GM21367 (cell line): ENCODE measurements around the gene STRN3.
"Not testable (repeated sequence)": the region's sequence is repeated elsewhere in the genome, so short reads cannot be mapped to it uniquely, and the experiment has no call there.

Source experiments
- ATAC-seq: cut with Tn5 transposase; IDR thresholded peaks from one replicate; pipeline ENCODE4 v1.9.1; 2021; ENCODE audit not compliant: unreplicated experiment

STRN3 gene

DNA sequence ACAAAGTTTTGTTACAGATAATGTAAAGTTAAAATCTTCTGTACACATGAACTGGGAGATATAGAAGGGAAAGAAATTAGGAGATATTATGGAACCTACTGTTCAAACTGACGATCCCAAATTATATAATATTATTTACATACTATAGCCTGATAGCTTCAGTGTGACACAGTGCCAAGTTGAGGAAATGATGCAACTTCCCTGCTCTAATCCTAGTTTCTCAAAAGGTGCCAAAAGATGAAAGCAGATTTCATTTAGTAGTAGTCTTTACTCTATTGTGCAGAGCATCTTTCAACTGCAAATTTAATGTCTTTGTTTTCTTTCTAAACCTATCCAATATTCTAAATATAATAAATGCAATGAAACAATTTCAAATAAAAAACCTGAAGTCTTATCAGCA is 104.9 kb downstream of the STRN3 start:
- ATAC-seq: no peak

DNA sequence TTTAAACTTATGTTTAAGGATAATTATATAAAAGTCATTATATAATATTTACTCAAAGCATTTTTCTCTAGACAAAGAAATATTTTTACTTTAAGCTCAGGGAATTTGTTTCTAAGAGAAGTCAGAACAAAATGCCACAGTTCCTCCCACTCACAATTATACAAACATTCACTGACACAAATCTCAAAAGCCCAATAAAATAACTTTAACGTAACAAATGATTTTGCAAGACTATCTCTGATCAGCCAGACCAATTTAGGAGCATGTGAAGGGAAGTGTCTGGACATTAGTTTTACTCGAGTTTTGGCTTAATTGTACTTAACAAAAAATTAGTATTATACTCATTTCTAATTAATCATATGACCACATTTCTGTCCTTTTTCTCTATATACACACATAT is 110.6 kb downstream of the STRN3 start:
- ATAC-seq: no peak

DNA sequence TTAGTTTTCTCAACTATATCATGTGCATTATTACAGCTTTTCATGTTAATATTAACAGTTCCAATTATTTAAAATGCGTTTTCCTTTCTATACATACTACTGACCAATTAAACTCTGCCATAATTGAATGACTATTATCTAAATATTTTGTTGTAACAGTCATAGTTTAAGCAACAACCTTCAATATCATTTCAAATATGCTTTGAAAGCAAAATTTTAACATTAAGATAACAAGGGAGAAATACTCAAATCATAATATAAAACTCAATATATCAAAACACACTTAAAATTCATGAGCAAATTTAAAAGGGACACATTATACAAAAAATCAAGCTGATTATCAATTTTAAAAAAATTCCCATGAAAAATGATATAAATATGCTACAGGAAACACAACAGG is 111.4 kb downstream of the STRN3 start:
- no peak for ATAC-seq

DNA sequence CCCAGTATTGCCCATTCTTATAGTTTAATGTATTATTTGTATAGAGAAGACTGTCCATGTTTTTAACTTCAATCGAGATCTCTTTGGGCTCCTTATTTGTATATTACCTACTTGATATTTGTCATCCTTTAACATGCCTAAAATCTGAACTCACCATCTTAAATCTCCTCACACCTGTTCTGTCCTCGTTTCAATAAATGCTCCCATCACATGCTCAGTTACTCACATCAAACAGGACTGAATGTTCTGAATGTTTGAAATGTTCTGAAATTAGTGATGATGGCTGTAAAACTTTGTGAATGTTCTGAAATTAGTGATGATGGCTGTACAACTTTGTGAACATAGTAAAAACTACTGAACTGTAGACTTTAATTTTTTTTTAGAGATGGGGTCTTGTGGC is 117.4 kb downstream of the STRN3 start:
- ATAC-seq: no peak

DNA sequence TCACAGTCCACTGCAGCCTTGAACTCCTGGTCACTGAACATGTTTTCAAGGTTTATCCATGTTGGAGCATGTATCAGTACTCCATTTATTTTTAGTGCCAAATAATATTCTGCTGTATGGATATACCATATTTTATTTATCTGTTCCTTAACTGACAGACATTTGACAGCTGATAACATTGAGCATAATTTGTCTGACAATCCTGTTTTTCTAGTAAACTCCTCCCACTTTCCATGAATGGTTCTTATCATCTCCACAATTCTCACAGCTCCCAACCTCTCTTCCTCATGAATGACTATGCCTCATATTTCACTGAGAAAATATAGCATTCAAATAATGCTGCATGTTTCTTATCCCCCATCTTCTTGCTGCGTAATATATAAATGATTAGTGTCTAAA is 118.5 kb downstream of the STRN3 start:
- ATAC-seq: no peak

DNA sequence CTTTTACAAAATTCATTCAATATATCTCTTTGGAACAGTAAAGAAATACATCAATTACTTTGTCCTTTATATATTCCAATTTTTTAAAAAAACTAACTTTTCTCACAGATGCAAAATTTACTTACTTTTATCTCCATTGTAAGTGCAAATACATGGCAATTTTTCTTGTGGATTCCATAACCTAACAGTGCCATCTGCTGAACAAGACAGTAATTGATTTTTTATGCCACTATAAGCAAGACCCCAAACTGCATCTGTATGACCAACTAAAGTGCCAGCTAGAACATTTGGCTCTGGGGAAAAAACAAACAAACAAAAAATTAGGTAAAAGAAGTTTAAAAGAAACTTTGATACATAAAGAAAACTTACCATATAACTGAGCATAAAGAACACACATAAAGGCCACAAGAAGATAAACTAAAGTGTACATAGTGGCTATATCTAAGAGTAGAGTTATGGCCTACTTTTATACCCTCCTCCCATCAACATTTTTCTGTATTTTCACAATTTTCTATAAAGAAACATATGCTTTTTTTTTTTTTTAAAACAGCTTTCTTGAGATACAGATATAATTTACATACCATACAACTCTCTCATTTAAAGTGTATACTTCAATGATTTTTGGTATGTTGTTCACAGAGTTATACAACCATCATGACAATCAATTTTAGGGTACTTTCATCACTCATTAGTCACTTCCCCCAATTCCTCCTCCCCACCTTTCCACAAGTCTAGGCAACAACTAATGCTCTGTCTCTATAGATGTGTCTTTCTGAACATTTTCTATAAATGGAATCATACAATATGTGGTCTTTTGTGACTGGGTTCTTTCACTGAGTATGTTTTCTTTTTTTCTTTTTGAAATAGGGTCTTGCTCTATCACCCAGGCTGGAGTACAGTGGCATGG is 119.2 kb downstream of the STRN3 start:
- no peak for ATAC-seq

DNA sequence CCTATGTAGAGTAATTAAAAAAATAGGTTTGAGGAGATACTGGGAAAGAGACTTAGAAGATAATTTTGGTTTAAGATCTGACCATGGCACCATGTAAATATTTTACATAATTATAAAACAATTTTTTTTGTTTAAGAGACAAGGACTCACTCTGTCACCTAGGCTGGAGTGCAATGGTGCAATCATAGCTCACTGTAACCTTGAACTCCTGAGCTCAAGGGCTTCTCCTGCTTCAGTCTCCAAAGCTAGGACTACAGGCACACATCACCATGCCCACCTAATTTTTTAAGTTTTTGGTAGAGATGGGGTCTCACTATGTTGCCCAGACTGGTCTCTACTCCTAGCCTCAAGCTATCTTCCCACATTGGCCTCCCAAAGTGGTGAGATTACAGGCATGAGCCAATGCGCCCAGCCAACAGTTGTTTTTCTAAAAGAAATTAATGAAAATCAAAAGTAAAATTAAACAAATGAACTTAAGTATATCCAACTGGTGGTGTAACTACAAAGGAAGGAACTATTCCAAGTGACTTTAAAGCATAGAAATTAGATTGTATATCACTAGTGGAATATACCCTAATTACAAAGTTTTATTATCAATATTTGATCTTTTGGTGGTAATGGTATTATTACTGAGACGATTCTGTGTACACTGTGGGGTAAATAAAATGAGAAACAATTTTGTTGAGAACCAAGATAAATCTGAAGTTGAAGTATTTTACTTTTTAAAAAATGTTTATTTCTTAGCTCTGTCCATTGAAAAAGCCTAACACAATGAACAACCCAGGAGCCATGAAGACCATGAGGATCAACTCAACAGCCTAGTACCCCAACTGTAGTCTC is 122.7 kb downstream of the STRN3 start:
- ATAC-seq: no peak

DNA sequence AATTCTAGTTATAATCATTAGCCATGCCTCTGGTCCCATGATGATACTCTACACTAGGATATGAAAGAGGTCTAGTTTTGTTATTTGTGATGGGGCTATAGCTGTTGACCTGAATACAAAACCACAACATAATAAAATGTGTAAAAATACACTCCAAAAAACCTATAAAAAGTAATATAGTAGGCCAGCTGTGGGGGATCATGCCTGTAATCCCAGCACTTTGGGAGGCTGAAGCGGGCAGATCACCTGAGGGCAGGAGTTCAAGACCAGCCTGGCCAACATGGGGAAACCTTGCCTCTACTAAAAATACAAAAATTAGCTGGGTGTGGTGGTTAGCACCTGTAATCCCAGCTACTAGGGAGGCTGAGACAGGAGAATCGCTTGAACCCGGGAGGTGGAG is 129.1 kb downstream of the STRN3 start:
- not testable (repeated sequence) for ATAC-seq

DNA sequence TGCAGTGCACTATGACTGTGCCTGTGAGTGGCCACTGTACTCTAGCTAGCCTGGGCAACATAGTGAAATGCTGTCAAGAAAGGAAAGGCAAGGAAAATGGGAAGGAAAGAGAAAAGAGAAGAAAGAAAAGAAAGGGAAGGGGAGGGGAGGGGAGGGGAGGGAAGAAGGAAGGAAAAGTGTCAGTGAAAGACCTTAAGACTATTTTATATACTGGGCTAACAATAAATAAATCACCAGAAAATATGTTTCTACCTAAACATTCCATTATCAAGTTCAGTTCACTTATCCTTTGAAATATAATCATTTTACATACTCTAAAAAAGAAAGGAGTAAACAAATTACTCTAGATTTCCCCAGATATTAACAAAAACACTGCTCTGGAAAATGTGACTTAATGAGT is 129.7 kb downstream of the STRN3 start:
- ATAC-seq: no peak

DNA sequence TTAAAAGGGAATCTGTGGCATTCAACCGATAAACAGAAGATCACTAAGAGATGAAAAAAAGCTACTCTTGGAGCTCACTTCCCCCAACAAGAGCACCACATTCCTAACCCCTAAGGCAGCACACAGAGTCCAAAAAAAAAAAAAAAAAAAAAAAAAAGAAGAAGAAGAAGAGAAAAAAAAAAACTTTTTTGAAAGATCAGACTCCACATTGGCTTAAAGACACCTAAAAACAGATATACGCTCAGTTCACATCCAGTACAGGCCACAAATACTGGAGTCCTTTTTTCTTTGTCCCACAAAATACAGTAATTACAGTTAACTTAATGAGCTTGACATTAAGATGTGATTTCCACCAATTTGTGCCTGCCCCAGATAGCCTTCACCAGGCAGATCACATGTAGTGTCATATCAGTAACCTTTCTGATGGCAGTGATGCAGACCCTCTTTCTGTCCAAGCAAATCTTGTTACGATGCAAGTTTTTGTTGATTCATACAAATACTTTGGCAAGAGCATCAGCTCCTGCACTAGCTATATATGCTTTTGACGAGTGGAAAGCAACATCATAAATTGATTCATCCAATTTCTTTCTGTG is 131.2 kb downstream of the STRN3 start:
- ATAC-seq: no peak

DNA sequence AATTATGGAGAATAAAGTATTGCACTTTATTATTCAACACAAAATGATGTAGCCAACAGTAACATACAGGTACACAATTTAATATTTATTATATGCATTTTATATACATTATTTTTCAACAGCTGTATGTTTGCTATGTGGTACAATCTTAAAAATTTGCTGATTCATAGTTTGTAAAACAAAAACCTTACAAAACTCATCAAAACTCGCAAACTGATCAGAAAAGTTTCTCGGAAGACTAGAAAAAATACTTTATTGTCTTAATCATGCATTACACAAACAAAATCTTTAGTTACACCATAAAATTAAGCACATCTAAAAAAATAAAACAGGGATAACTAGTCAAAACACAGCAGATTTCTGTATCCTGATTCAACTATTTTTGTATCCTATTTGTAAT is 132.4 kb downstream of the STRN3 start:
- no peak for ATAC-seq

DNA sequence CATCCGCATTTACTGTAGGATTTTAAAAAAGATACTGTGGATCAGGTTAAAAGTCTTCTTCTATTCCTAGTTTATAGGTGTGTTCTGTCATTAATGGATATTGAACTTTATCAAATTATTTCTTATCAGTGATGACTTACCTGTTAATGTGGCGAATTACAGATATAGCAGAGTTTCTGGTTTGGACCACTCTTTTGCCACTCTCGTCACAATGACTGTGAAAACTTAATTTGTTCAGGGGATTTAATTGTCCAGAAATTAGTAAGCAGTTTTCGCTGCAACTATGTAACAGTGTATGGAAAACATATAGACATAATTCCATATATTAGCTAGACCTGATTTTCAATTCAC is 137.0 kb downstream of the STRN3 start:
- ATAC-seq: no peak

DNA sequence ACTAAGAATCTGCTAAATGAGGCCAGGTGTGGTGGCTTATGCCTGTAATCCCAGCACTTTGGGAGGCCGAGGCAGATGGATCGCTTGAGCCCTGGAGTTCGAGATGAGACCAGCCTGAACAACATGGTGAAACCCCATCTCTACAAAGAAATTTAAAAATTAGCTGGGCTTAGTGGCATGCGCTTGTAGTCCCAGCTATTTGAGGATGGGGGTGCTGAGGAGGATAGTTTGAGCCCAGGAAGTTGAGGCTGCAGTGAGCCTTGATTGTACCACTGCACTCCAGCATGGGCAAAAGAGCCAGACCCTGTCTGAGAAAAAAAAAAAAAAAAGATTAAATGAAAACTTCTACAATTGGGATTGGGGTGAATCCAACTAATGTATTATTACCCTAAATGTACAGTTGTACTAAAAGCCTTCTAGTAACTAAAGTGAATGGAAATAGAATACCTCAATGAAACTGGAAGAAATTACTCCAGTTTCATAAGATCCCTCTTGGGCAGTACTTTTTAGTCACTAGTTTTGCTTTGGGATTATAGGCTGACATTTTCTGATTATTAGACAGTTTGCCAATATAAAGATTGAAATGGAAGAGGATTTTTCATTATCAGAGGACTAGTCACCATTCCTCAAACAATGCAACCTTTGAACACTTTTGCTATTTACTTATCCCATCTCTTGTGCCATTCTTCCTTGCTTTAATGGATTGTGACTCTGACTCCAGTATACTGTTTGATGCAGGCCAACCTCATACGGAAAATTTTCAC is 137.5 kb downstream of the STRN3 start:
- ATAC-seq: no peak

DNA sequence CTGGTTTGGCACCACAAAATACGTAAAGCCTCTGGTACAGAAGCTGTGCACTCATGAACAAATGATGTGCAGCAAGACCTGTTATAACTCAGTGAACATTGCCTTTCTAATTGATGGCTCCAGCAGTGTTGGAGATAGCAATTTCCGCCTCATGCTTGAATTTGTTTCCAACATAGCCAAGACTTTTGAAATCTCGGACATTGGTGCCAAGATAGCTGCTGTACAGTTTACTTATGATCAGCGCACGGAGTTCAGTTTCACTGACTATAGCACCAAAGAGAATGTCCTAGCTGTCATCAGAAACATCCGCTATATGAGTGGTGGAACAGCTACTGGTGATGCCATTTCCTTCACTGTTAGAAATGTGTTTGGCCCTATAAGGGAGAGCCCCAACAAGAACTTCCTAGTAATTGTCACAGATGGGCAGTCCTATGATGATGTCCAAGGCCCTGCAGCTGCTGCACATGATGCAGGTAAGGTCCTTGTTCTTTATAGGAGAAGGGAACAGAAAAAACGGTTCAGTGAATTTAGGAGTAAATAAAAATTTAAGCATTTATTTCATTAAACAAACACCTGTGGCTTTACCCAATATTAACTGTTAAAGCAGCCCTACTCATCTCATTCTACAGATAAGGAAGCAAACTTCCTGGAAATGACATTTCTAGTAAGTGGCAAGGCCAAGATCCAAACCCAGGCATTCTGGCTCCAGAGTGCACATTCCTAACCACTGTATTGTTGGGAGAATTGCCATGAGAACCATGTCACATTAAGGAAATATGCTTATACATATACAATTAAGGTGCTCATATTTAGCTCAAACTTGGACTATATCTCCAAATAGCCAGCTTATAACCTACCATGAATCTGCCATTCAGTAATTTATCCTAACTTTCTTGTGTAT is 140.1 kb downstream of the STRN3 start:
- no peak for ATAC-seq

DNA sequence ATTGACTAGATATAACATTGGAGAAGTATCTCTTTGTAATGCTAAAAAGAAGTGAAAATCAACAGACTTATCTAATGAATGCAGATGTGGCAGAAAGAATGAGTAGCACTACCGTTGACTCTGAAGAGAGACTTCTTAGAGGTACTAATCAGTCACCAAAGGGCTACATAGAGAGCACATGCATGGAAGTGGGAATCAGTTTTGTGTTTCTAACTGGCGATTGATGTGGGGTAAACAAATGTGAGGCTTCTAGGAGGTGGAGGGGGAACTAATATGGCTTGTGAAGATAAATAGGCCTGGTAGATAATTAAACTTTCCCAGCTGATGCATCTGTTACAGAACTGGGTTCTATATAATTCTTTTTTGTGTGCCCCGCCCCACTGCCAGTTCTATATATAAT is 141.3 kb downstream of the STRN3 start:
- no peak for ATAC-seq

DNA sequence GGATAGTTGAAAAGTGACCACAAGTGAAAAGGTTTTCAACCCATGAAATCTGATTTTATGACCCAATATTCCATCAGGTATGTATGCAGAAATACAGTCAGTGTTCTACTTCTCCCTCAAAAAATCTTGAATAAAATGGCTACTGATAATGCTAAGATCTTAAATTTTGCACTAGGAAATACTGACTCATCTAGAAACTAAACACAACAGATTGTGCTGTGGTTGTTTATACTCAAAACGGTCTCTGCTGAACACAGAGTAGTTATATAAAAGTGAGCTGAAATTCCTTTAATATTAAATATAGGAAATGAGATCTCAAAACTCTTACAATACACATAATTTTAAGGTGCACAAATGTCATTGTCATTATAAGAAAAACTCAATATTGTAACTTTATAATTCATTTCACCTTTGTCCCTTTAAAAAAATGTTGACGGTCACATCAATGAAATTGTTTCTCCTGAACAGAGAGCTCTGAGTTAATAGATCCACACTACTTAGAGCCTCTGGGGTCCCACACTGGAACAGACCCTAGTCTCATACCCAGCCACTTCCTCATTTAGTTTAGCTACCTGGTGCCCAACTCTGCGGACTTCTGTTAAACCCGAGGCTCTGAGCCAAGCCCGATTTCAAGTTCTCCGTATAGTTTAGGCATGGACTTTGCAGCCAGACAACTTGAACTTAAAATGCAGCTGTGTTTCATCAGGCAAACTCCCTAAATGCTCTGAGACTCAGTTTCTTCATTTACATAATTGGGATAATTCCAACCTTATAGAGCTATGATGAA is 142.5 kb downstream of the STRN3 start:
- no peak for ATAC-seq

DNA sequence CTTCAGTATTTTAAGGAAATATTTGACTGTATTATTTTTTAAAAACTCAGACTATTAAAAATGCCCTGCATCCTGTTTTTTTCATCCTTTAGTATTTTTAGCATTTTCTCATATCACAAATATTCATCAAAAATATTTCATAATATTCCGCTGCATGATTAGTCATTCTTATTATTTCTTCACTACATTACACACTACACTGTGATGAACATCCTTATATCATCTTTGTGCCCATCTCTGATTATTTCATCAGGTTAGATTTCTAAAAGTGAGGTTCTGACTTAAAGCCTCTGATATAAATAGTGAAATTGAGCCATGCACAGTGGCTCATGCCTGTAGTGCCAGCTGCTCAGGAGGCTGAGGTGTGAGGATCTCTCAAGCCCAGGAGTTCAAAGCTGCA is 143.7 kb downstream of the STRN3 start:
- ATAC-seq: no peak

DNA sequence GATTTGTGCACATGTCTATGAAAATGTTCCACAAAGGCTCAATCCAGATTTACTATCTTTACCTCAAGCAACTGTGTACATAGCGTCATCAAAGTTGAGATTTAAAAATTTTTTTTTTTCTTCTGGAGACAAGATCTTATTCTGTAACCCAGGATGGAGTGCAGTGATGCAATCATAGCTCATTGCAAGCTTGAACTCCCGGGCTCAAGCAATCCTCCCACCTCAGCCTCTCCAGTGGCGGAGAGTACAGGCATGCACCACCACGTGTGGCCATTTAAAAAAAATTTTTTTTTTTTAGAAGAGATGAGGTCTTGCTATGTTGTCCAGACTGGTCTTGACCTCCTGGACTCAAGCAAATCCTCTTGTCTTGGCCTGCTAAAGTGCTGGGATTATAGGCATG is 149.5 kb downstream of the STRN3 start:
- ATAC-seq: no peak

DNA sequence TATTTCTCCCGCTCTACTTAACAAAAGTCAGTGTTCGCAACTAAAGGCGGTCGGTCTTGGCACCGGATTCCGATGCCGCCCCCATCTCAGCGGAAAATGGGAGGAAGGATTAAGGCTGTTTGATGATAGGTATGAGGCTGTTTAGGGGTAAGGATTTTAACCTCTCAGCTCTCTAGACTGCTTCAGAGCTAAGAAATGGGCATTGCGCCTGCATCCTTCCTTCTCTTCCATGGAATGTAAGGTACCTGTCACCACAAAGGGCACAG is 150.5 kb downstream of the STRN3 start:
- no peak for ATAC-seq
